GM20000 (cell line): ENCODE data around the gene ZNF627.
"Not testable (repeated sequence)": the region's sequence is repeated elsewhere in the genome, so short reads cannot be mapped to it uniquely, and the experiment has no call there.

Source experiments
- DNase-seq: peaks from one replicate; pipeline ENCODE4 v3.0.0; 2012; ENCODE audit warnings: low spot score
- TF ChIP-seq, protein P1 (sequence below): IDR thresholded peaks from 2 replicates; pipeline ENCODE4 v1.5.1; 2012; ENCODE audit warnings: mild to moderate bottlenecking, control low read depth; ENCODE audit errors: extremely low read depth, missing control alignments

The ZNF627 gene

DNA sequence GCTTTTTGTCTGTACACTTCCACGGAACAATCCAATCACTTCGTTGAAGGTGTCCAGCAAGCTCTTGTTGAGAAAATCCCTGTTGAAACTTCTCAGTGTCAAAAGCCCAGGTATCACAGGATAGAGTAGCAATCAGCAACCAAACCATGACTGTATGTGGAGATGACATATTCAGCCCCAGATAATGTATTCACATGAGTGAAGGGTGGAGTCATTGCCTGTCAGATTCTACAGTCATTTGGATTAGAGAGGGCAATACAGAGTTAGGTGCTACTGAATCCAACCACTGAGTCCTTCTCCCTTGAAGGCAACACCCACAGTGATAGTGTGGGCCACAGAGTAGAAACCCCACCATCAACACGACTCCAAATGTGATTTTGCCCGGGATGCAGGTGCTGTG lies 23.3 kb downstream of the ZNF627 start:
- no peak for DNase-seq
- TF ChIP-seq, protein P1, sequence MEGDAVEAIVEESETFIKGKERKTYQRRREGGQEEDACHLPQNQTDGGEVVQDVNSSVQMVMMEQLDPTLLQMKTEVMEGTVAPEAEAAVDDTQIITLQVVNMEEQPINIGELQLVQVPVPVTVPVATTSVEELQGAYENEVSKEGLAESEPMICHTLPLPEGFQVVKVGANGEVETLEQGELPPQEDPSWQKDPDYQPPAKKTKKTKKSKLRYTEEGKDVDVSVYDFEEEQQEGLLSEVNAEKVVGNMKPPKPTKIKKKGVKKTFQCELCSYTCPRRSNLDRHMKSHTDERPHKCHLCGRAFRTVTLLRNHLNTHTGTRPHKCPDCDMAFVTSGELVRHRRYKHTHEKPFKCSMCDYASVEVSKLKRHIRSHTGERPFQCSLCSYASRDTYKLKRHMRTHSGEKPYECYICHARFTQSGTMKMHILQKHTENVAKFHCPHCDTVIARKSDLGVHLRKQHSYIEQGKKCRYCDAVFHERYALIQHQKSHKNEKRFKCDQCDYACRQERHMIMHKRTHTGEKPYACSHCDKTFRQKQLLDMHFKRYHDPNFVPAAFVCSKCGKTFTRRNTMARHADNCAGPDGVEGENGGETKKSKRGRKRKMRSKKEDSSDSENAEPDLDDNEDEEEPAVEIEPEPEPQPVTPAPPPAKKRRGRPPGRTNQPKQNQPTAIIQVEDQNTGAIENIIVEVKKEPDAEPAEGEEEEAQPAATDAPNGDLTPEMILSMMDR = no peak

DNA sequence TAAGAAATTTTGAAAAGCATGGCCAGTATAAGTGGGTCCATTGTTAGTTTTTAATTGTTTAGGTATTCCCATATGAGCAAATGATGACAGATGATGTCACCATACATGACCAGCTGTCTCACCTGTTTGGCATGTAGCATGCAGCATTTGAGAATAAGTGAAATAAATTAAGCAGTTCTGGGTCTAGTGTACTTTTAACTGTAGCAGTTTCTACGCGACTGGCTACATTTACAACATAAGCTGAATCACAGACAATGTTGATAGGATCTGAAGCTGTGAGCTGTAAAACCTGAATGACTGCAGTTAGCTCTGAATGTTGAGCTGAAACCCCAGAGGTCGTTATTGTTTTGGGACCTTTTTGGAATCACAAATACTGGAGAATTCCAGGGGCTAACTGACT lies 25.1 kb downstream of the ZNF627 start:
- DNase-seq = not testable (repeated sequence)

- TF ChIP-seq, protein P1 = no peak
- DNase-seq = no peak
Observed at GRCh38 chr19:11624069-11624463, 26.8 kb downstream of the ZNF627 start.

- DNase-seq = no peak
- TF ChIP-seq, protein P1 = no peak
Observed at GRCh38 chr19:11626252-11626651, 29.0 kb downstream of the ZNF627 start.

DNA sequence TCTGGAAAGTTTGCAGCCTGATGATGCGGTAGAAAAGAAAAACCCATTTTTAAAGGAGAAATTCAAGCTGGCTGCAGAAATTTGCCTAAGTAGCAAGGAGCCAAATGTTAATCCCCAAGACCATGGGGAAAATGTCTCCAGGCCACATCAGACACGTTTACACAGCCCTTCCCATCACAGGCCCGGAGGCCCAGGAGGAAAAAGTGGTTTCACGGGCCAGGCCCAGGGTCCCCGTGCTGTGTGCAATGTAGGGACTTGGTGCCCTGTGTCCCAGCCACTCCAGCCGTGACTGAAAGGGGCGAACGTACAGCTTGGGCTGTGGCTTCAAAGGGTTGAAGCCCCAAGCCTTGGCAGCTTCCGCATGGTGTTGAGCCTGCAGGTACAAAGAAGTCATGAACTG lies 35.9 kb downstream of the ZNF627 start:
- no peak for DNase-seq
- TF ChIP-seq, protein P1 = no peak

DNA sequence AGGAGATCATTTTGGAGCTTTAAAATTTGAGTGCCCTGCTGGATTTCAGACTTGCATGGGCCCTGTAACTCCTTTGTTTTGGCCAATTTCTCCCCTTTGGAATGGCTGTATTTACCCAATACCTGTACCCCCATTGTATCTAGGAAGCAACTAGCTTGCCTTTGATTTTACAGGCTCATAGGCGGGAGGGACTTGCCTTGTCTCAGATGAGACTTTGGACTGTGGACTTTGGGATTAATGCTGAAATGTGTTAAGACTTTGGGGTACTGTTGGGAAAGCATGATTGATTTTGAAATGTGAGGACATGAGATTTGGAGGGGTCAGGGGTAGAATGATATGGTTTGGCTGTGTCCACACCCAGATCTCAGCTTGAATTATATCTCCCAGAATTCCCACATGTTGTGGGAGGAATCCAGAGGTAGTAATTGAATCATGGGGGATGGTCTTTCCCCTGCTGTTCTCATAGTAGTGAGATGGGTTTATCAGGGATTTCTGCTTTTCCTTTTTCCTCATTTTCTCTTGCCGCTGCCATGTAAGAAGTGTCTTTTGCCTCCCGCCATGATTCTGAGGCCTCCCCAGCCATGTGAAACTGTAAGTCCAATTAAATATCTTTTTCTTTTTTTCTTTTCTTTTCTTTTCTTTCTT lies 36.9 kb downstream of the ZNF627 start:
- DNase-seq = not testable (repeated sequence)

GRCh38 chr19:11639245-11639601 lies 41.9 kb downstream of the ZNF627 start:
- no peak for DNase-seq
- TF ChIP-seq, protein P1 = no peak

DNA sequence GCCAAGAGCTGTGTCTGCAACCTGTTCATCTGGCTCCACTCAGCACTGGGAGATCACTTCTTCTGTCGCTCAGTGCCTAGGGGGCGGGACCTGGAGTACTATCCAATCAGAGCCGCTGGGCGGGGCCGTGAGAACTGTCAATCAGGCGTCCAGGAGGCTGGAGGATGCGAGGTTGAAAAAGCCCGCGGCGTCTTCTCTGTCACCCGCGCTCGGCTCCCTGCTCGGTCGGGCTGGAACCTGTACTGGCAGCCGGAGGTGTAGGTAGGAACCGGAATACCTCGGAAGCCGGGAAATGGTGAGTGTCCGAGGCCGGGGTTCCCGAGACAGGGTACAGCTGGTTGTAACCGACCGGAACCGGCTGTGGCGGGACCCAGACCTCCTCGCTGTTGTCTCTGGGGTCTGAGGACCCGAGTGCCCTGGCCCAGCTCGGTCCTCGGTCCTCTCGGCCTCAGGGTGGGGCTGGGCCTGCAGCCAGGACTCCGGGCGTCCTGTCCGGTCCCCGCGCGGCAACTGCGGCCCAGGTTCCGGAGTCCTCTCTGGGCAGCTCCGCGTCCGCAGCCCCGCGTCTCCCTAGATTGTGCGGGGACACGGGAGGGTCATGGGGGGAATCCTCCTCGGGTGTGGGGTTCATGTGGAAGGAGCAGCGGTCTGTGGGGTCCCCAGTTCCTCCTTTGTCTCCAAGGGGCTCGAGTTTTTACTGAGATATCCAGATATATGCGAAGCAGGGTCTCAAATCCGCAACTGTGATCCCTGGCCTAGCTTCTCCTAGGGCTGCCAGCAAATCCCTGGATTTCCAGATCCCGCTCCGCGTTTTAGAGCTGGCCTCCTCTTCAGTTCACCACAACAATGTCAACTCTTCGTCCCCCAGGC lies 42.6 kb downstream of the ZNF627 start:
- TF ChIP-seq, protein P1 = no peak
- peak; percentile 94 for DNase-seq
